Fibroblast of skin of left biceps (primary cell): ENCODE measurements around the gene CORO1A.
"Not testable (repeated sequence)": the region's sequence is repeated elsewhere in the genome, so short reads cannot be mapped to it uniquely, and the experiment has no call there.

Source experiments
- DNase-seq, 2 experiments: peaks; one replicate each; pipeline ENCODE4 v3.0.0-alpha.2; 2013; ENCODE audit warnings: low read depth in 2 of 2

CORO1A gene

DNA sequence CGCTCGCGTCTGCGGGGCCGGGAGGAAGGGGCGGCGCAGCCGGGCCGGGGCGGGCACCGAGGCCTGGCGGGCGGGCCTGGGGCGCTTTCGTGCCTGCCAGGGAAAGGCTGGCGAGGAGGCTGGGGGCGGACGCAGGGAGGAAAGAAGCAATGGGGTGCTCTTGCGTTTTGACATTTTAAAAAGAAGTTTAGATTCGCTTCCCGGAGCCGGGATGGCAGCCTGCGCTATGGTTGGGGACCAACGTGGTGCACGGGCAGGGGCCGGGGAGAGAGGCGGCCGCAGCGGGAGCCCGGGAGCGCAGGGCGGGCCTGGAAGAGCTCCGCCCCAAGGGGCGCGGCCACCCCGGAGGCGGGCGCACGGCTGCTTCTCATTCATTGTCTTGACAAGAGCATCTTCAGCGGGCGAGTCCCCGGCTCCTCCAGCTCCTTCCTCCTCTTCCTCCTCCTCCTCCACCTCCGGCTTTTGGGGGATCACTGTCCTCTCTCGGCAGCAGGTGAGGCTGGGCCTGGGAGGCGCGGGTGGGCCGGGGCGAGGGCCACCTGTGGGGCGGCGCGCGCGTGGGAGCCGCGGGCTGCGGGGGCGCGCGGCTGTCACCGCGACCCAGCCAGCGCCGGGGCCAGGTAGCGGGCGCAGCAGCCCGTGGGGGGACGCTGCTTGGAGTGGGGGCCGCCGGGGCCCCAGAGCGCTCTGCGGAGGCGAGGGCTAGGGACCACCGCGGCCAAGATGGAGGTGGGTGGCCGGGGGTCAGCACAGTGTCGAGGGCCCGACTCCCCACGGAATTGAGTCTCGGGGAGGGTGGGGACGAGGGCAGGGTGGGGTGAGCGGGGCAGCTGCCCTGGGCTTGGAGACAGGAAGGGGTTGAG lies at the start of gene CORO1A:
Gene CORO1A (plus strand): TSS at position 370 of the 863 bp plus-strand sequence. CDS start 1,608 bp downstream, outside the sequence.
- peak; percentile 26 to 29 for DNase-seq

- no peak for DNase-seq
These were observed 46.3 kb upstream of the CORO1A start for GRCh38 chr16:30136971-30137605.

GRCh38 chr16:30137897-30138296 lies 45.5 kb upstream of the CORO1A start:
- DNase-seq: no peak

- no peak for DNase-seq
These were observed 43.6 kb upstream of the CORO1A start for GRCh38 chr16:30139583-30140481.

GRCh38 chr16:30141750-30142149 lies 41.7 kb upstream of the CORO1A start:
- no peak for DNase-seq

DNA sequence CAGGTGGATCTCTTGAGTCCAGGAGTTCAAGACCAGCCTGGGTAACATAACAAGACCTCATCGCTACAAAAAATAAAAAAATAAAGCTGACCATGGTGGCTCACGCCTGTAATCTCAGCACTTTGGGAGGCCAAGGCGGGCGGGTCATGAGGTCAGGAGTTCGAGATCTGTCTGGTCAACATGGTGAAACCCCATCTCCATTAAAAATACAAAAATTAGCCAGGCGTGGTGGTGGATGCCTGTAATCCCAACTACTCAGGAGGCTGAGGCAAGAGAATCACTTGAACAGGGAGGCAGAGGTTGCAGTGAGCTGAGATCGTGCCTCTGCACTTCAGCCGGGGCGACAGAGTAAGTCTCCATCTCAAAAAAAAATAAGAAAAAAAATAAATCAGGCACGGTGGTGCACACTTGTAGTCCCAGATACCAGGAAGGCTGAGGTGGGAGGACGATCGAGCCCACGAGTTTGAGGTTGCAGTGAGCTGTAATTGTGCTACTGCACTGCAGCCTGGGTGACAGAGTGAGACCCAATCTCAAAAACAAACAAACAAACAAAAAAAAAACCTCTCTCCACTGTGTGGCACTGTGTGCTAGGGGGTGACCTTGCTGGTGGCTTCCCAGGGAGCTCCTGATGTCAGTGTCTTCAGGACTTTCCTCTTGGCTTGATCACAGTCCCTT lies 40.6 kb upstream of the CORO1A start:
- DNase-seq: no peak

DNA sequence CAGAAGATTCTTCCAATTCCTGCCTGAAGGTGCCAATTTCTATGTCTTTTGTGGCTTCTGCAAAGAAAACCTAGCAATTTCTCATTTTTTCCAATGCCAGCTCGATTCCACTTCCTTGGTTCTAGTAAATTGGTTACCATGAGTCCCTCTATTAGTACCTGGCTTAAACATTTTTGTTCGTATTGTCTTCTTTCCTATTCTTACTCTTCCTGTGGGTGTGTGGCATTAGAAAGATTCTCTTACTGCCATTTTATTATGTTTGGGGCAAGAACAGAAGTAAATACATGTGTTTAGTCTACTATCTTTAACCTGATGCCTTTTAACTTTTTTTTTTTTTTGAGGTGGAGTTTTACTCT lies 40.1 kb upstream of the CORO1A start:
- DNase-seq: no peak

DNA sequence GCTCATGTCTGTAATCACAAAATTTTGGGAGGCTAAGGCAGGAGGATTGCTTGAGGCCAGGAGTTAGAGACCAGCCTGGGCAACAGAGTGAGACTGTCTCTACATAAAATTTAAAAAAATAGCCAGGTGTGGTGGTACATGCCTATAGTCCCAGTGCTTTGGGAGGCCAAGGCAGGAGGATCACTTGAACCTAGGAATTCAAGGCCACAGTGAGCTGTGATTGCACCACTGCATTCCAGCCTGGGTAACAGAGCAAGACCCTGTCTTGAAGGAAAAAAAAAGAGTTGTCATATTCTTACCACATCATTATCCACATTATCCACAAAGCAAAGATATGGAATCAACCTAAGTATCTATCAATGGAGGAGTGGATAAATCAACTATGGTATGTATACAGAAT lies 39.4 kb upstream of the CORO1A start:
- DNase-seq: no peak

DNA sequence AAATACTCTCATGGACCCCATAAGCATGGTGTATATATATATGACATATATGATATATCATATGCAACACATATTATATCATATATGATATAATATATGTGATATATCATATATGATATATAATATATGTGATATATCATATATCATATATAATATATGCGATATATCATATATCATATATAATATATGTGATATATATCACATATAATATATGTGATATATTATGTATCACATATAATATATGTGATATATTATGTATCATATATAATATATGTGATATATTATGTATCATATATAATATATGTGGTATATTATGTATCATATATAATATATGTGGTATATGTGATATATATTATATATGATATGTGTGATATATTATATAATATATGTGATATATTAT lies 38.5 kb upstream of the CORO1A start:
- no peak for DNase-seq

GRCh38 chr16:30145657-30146056 lies 37.7 kb upstream of the CORO1A start:
- no peak for DNase-seq

GRCh38 chr16:30147843-30148510 lies 35.4 kb upstream of the CORO1A start:
- DNase-seq: no peak

GRCh38 chr16:30149250-30149930 lies 34.0 kb upstream of the CORO1A start:
- DNase-seq: no peak

GRCh38 chr16:30151091-30151490 lies 32.3 kb upstream of the CORO1A start:
- DNase-seq: no peak

DNA sequence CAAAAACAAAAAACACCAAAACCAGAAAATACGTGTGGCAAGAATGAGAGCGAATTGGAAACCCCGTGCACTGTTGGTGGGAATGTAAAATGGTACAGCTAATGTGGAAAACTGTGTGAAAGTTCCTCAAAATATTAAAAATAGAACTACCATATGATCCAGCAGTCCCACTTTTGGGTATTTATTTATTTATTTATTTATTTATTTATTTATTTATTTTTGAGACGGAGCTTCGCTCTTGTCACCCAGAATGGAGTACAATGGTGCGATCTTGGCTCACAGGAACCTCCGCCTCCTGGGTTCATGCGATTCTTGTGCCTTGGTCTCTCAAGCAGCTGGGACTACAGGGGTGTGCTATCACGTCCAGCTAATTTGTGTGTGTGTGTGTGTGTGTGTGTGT lies 30.9 kb upstream of the CORO1A start:
- no peak for DNase-seq

GRCh38 chr16:30155188-30155587 lies 28.2 kb upstream of the CORO1A start:
- DNase-seq: no peak

- DNase-seq: no peak
These were observed 26.2 kb upstream of the CORO1A start for GRCh38 chr16:30157214-30157613.

- no peak for DNase-seq
These were observed 19.9 kb upstream of the CORO1A start for GRCh38 chr16:30163538-30163937.

- no peak for DNase-seq
These were observed 17.1 kb upstream of the CORO1A start for GRCh38 chr16:30166202-30166902.

GRCh38 chr16:30168746-30169145 lies 14.7 kb upstream of the CORO1A start:
- DNase-seq: not testable (repeated sequence)

DNA sequence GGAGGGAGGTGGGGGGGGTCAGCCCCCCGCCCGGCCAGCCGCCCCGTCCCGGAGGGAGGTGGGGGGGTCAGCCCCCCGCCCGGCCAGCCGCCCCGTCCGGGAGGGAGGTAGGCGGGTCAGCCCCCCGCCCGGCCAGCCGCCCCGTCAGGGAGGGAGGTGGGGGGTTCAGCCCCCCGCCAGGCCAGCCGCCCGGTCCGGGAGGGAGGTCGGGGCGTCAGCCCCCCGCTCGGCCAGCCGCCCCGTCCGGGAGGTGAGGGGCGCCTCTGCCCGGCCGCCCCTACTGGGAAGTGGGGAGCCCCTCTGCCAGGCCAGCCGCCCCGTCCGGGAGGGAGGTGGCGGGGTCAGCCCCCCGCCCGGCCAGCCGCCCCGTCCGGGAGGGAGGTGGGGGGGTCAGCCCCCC lies 14.0 kb upstream of the CORO1A start:
- DNase-seq: not testable (repeated sequence)
